GM12872 (cell line): ENCODE results near the gene TP63.

ENCODE experiments used
- CTCF ChIP-seq: IDR thresholded peaks from 3 replicates; pipeline ENCODE4 v1.5.1; 2011; ENCODE audit warnings: low read depth, mild to moderate bottlenecking, low read length, moderate library complexity; ENCODE audit not compliant: insufficient read depth

Gene TP63

GRCh38 chr3:189606774-189607173 lies 24.4 kb upstream of the TP63 start:
- TF ChIP-seq CTCF = no peak

GRCh38 chr3:189613122-189613521 lies 18.1 kb upstream of the TP63 start:
- no peak for TF ChIP-seq CTCF

GRCh38 chr3:189621948-189622603 lies 9.1 kb upstream of the TP63 start:
- no peak for TF ChIP-seq CTCF

- TF ChIP-seq CTCF = no peak
These were observed 8.6 kb upstream of the TP63 start for GRCh38 chr3:189622629-189623028.

GRCh38 chr3:189624130-189624529 lies 7.1 kb upstream of the TP63 start:
- TF ChIP-seq CTCF = no peak

GRCh38 chr3:189625071-189625470 lies 6.1 kb upstream of the TP63 start:
- no peak for TF ChIP-seq CTCF

- no peak for TF ChIP-seq CTCF
These were observed 5.6 kb upstream of the TP63 start for GRCh38 chr3:189625572-189625971.
